HG03342 (cell line): ENCODE data around the gene CGB7.

Experiments used
- ATAC-seq: cut with Tn5 transposase; IDR thresholded peaks from one replicate; pipeline ENCODE4 v1.9.1; 2021; ENCODE audit warnings: mild to moderate bottlenecking, moderate library complexity; ENCODE audit not compliant: unreplicated experiment

Gene CGB7

GRCh38 chr19:49017041-49017665 is 40.4 kb downstream of the CGB7 start, which contains the start of gene LHB:
Gene LHB (minus strand): TSS chr19:49017091. CDS start chr19:49017081, 10 bp downstream.
- ATAC-seq, result no peak

GRCh38 chr19:49016067-49016839 is 41.3 kb downstream of the CGB7 start:
- no peak for ATAC-seq

GRCh38 chr19:49014870-49015255 is 42.7 kb downstream of the CGB7 start:
- ATAC-seq, result no peak

GRCh38 chr19:49014123-49014869 is 43.3 kb downstream of the CGB7 start:
- no peak for ATAC-seq

- no peak for ATAC-seq
Measured at GRCh38 chr19:49011194-49011593, 46.4 kb downstream of the CGB7 start.

GRCh38 chr19:49010453-49010852 is 47.1 kb downstream of the CGB7 start:
- ATAC-seq, result no peak

- ATAC-seq, result no peak
Measured at GRCh38 chr19:49009828-49010227, 47.7 kb downstream of the CGB7 start.

GRCh38 chr19:49006905-49007304 is 50.6 kb downstream of the CGB7 start:
- no peak for ATAC-seq

GRCh38 chr19:49004964-49005614 is 52.5 kb downstream of the CGB7 start:
- ATAC-seq, result no peak
